HG03097 (cell line): ENCODE measurements around the gene PTPRD.
"Not testable (repeated sequence)": the region's sequence is repeated elsewhere in the genome, so short reads cannot be mapped to it uniquely, and the experiment has no call there.

ENCODE experiments used
- ATAC-seq: cut with Tn5 transposase; IDR thresholded peaks from one replicate; pipeline ENCODE4 v1.9.1; 2021; ENCODE audit not compliant: unreplicated experiment, low FRiP score

The PTPRD gene

DNA sequence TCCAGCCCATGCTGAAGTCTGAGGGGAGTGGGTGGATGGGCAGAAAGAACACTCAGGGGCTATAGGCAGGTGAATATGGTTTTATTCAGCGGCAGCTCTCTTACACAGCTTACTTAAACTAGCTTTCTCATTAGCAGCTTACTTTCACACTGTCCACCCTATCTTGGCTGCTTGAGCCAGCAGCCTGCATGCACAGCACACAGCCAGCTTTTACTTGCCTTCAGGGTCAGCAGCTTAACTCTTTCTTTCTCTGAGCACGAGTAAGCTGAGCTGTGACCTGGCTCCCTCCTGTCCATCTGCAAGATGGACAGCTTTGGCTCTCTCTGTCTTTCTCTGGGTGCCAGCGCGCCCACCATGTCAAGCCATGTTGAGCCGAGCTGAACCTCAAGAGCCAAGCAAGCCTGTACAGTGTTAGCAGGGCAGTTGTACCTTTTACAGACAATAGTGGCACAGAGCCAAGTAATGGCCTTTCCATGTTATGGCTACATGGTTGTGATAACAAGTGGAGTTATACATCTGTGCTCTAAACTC lies 1054.9 kb downstream of the PTPRD start:
- ATAC-seq, result no peak

DNA sequence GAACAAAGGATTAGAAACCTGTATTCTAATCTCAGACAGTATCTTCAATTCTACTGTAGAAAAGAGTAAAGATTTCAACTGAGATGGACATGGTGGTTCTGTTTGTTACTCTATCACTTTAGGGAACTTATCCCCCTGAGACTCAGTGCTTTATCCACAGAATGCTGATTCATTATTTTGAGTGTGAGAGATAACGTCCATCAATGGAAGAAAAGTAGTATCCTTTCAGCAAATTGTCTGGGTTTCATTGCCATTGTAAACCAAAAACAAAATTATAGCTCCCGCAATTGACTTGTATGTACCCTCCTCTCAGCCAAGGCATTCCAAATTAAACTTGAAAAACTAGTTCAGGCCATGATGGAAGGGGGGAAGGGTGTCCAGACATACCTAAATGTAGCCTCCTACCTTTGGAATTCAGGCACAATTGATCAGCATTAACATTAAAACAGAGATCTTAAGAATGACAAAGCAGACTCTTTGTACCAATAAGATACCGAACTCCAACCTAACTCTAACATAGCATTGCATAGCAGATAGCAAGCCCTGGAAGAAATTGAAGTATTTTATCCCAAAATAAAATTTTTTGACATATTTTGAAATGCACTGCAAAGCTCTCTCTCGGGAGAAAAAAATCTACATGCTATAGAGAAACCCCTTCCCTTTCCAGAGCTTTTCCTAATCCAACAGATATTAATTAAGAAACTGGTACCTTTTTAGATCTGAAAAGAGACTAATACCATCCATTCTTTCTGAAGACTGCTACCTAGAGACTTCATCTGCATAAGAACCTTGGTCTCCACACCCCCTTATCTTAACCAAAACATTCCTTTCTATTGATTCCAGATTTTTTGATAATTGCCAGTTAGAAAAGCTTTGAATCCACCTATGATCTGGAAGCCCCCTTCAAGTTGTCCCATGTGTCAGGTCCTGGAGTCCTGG lies 1055.7 kb downstream of the PTPRD start:
- ATAC-seq, result no peak

DNA sequence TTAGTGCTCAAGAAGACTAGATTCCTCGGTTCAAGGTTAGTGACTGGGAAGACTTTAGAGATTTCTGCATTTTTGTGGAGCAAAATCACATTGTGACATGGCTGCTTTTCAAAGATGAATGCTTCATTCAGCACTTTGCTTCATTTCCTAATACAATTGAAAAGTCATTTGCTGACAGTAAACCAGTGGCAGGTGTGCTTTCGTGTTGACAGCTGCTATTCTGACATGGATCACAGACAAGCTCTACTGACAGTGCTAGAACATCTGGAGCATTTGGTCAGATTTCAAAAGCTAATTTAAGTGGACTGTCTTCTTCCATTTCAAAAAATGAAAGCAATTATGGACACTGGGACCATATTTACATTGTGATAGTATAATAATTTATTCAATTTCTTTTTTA lies 1060.1 kb downstream of the PTPRD start:
- no peak for ATAC-seq

DNA sequence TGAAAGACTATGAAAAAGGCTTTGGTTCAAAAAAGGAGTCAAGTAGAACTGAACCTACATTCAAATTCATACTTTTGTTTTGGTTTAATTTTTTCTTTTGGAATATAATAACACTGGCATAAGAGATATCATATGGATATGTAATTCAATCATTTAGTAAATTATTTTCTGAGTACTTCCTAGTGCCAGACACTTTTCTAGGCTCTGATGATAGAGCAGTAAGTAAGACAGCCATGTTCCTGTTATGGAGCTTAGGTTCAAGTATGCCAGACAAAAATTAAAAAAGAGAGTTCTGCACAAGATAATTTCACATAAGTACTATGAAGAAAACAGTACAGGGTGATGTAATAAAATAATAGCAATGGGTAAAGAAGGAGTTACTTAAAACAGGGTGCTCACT lies 1074.0 kb downstream of the PTPRD start:
- ATAC-seq, result no peak

DNA sequence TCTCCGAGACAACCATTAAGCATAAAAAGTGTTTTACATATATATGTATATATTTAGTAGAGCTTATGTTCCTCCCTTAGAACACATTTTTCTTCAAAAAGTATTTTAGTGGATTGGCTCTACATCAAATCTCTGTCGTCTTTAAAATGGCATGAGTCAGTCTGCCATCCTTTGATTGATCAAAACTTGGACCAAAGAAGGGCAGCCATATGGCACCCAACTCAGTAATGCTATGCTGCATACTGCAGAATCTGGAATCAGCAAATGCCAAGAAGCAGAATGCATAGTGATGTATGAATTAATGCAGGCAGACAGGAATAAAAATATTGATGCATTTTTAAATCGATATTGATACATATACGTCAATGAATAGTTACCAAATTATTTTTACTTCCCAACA lies 1074.4 kb downstream of the PTPRD start:
- ATAC-seq, result no peak

DNA sequence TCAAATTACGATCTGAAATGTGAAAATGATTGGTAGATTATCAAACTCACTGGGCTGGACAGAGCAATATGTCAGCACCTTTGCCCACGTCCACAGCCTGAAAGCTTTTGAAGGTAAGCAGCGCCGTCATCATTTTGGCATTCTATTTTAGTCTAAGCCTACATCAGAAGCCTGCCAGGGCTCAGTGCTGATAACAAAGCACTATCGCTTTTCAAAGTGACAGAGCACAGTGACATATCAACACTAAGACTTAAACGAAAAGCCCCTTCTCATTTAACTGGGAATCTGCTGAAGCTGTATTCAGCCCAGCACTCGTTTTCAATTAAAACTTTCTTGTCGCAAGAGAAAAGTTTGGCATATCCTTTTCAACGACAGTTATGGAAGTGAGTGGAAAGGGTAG lies 1076.3 kb downstream of the PTPRD start:
- no peak for ATAC-seq

DNA sequence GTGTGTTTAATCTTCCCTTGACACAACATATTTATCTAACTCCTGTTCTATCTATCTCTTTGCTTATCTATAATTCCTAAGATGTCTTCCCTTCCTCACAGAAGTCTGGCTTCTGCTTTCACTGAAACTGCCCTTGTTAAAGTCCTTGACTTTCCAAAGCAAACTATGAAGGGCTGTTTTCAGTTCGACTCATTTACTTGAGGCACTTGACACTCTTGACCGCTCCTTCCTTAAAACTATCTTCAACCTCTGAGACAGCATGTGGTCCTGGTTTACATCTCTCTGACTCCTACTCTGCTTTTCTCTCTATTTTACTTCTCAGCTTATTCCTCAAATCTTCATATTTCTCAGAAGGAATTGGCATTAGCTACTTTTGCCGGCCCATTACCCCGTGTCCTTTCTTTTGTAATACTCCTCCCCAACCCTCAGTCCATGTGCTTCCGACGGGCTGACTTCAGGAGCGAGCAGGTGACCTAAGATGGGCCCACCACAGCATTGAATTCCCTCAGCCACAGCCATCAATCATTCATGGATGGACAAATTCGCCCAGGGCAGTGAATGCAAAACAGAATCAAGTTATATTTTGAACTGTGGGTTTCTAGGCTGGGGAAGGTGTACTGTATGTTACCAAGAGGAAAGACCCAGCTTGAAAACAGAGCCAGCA lies 1089.2 kb downstream of the PTPRD start:
- no peak for ATAC-seq

DNA sequence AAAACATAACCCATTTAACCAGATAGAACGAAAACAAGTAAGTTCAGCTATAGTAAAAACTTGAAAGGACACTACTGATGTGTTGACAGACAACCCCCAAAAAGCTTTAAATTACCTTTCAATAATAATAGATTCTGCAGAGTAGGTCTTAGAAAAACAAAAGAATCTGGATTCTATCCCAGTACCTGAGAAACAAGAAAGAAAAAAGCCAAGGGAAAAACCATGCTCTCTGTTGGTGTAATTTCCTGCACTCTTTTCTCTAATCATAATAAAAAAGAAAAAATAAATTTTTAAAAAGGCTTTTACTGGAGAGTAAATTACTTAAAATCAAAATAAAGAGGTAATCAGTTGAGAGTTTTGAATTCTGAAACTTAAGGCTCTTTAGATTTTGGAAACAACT lies 1090.4 kb downstream of the PTPRD start:
- ATAC-seq, result no peak

DNA sequence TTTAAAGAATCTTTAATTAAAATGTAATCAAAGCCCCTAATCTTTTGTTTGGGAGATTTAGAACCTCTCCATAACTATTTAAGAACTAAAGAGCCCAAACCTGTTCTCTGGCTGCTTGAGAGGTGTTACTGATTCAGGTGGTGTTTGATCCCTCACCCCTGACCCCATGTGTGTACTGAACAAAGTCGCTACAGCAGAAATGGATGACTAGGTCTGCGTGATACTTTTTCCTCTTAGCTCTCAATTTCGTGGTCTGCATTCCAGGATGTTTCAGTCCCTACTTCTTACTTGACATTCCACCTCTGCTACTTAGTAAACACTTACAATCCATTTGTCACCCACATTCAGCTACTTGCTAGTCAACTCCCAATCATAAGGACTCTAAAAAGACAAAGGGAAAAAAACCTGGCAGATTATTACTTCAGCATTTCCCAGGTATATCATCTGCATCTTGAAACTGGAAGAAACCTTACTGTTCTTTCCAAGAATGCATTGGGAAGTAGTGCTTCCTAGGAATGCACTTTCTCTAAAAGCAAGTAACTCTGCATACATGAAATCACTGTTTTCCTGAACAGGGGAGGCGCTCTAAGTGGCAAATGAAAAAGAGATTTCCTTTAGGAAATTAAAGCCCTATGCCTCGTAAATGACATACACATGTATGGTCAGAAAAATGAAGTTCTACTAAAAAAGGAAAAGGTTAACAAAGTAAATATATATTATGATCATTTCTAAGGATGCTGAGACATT lies 1091.6 kb downstream of the PTPRD start:
- ATAC-seq, result no peak

DNA sequence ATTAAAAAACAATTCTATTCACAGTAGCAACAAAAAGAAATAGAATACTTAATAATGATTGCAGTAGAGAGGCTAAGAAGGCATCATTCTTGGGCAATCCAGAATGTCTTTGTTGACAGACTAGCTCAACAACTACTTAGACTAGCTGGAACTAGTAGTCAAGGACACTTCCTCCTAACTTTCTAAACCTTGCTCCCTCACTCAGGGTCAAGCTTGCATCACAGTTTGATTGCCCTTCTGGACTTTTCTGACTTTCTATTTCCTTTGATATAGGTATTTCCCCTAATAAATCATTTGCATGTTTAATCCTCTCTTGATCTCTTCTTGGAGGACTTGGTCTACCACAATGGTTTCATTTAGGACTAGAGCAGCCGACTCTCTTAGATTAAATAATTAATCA lies 1107.9 kb downstream of the PTPRD start:
- no peak for ATAC-seq

DNA sequence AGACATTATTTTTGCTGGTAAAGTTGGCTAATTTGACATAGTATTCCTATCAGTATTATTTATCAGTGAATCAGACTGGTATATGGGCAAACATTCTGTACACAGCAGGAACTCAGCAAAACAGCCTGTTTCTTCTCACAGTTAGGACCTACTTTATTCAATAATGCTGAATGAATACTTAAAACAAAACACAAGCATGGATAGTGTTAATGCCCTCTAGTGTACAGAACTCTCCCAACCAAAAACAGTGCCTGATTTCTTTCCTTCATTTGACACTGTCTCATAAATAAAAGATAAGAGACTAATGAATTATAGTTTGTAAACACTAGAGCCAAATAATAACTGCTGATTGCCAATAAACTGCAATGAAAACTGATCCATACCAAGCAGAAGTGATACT lies 1113.3 kb downstream of the PTPRD start:
- no peak for ATAC-seq

DNA sequence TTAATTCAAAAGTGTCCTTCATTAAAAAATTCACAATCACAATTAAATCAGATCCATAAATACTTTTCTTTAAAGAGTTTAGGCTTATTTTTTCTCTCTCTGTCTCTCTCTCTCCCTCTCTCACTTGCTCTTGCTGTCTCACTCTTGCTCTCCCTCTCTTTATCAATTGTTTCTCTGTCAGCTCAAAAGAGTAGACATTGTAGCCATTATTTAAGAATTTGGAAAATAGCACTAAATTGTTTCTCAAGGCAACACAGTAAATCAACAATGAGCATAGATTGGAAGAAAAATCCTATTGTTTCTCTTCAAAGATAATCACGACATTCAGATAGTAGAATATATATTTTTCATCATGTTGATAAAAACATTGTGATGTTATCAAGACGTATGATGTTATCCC lies 1114.0 kb downstream of the PTPRD start:
- no peak for ATAC-seq

DNA sequence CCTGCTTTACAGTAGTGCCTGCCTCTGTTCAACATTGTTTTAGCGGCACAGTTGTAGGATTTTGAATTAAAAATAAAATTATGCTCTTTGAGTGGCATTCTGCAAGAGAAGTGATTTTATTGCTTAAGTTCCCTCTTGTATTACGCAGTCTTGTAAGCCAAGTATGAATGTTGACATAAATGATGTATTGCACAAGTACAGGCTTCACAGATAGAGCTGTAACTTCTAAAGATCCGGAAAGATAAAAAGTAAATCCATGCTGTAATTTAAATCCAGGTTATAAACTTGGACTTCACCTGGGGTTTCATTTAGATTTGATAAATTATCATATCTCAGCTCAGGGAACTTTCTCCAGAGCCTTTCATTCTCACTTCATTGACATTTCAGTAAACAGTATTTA lies 1114.7 kb downstream of the PTPRD start:
- no peak for ATAC-seq

DNA sequence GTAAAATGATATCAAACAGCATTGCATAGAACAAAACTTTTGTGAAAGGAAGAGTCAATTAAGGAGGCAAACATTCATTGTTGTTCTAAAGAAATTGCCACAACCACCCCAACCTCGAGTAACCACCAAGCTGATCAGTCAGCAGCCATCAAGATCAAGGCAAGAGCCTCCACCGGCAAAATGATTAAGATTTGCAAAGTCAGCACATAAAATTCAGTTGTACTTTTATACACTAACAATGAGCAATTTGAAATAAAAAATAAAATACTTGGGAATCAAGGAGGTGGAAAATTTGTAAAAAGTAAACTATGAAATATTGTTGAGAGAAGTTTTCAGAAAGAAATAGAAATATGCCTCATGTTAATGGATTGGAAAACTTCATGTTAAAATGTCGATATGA lies 1118.5 kb downstream of the PTPRD start:
- no peak for ATAC-seq

DNA sequence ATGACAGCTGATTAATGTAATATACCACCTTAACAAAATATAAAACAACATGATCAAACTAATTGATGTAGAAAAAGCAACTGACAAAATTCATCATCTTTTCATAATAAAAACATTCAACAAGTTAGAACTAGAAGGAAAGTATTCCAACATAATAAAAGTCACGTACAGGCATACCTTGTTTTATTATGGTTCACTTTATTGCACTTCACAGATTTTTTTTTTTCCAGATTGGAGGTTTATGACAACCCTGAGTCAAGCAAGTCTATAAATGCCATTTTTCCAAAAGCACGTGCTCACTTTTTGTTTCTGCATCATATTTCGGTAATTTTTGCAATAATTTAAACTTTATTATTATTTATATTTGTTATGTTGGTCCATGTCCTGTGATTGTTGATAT lies 1120.3 kb downstream of the PTPRD start:
- no peak for ATAC-seq

DNA sequence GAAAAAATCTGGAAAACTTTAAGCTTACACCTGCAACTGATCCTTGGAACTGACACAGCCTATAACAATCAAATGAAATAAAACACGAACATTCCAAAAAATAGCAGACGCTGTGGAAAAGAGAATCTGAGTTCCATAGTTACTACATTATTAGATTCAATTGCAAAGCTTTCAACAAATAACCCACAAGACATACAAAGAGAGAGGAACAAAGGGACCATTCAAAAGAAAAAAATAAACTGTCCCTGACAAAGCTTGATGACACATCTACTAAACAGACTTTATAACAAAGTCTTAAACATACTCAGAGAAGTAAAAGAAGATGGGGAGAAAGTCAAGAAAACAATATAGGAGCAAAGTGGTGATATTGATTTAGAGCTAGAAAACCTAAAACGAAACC lies 1123.6 kb downstream of the PTPRD start:
- no peak for ATAC-seq

DNA sequence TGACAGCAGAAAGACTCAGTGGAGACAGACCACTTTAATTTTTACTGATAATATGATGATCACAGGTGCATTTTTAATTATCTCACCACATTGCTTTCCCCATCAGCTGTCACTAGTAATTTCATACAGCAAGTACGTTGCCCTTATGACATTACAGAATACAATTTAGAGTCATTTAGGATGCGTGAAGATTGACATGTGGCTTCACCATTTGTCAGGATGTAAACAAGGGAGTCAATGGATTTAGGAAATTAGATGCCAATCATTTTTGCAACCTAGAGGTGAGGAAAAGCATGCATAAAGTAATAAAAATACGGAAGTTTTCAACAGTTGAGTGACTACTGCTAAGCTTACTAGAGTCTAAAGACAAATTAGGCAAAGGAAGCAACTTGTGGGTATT lies 1129.6 kb downstream of the PTPRD start:
- no peak for ATAC-seq

DNA sequence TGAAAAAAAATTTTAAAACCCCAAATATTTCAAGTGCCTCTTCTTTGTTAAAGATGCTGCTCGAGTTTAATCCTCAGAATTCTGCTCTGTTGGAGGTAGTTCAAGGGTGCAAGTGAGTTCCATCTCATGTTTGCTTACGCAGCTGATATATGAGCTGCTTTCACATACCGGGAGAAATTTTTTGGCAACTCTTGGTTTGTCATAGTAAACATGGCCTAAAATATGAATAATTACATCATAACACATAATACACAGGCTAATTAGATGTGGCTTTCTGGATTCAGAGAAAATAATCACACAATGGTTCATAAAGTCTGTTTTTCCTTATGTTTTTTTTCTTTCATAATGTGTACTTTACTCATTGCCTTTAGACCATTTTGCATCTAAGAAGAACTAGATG lies 1134.1 kb downstream of the PTPRD start:
- ATAC-seq, result no peak

DNA sequence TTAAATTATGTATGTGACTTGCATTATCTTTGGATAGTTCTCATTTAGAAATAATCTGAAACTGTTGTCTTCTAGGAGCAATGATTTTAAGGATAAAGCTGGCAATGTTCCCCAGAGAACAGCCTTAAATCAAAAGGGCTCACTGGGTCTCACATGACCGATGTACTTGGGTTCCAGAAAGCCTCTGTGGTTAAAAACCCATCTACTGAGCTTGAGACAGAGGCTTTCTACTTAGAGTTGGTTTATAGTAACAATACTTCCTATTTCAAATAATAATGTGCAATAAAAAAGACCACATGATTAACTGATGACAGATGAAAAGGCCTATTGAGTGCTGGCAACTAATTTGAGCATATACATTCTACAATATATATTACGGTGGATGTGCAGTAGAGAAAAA lies 1143.5 kb downstream of the PTPRD start:
- no peak for ATAC-seq

DNA sequence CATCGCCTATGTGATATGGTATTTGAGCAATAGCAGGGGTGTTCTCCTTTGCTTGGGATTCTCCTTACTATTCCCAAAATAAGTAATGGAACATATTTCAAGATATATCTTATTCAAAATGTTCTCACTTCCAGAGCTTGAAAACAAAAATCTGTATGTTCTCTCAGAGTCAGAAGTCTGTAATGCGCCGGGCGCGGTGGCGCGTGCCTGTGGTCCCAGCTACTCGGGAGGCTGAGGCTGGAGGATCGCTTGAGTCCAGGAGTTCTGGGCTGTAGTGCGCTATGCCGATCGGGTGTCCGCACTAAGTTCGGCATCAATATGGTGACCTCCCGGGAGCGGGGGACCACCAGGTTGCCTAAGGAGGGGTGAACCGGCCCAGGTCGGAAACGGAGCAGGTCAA lies 1170.9 kb downstream of the PTPRD start:
- ATAC-seq, result not testable (repeated sequence)

DNA sequence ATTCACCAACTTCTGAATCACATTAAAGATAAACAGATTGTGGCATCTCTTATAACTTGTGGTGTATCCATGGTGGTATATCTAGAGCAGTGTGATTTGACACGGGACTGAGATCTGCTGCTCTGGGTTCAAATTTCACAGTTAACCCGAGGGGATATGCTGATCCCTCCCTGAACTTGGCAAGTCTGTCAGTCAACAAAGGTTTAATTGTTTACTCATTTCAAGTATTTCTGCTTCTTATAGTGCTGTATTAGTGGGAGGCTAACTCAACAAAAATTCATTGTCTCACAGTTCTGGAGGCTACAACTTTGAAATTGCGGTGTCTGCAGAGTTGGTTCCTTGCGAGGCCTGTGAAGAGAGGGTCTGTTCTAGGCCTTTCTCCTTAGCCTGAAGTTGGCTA lies 1175.2 kb downstream of the PTPRD start:
- ATAC-seq, result no peak
